A673 (cell line): ENCODE data around the gene PRPH2.

Source experiments
- CTCF ChIP-seq: fragments of 300-800, 200-600 bp; sonication (generic); conservative IDR thresholded peaks from 2 replicates; pipeline ENCODE4 v1.5.1; 2017; ENCODE audit warnings: low read depth, mild to moderate bottlenecking, antibody characterized with exemption, low read length, moderate library complexity, mixed read lengths
- EZH2 ChIP-seq: fragments of 200-600 bp; sonication (generic); IDR thresholded peaks from 2 replicates; pipeline ENCODE4 v1.6.1; 2017; ENCODE audit warnings: borderline replicate concordance, low read depth, mild to moderate bottlenecking, mixed read lengths, antibody characterized with exemption, low read length; ENCODE audit not compliant: poor library complexity, severe bottlenecking

GRCh38 chr6:42714098-42714761, 8.2 kb downstream of the PRPH2 start:
- TF ChIP-seq CTCF (no peak), EZH2 (no peak)
